ENCODE data around the gene RANBP1. TPM values are rescaled to one million over a fixed set of nuclear protein-coding genes. Genes with fewer than 3 reads are reported as not detected.

Gene RANBP1
- total and polyA plus RNA-seq, 2 of the 13 experiments (the other 11 are each of a cell fraction or from before 2014, with no cell fraction given) = 181 to 492 TPM

DNA sequence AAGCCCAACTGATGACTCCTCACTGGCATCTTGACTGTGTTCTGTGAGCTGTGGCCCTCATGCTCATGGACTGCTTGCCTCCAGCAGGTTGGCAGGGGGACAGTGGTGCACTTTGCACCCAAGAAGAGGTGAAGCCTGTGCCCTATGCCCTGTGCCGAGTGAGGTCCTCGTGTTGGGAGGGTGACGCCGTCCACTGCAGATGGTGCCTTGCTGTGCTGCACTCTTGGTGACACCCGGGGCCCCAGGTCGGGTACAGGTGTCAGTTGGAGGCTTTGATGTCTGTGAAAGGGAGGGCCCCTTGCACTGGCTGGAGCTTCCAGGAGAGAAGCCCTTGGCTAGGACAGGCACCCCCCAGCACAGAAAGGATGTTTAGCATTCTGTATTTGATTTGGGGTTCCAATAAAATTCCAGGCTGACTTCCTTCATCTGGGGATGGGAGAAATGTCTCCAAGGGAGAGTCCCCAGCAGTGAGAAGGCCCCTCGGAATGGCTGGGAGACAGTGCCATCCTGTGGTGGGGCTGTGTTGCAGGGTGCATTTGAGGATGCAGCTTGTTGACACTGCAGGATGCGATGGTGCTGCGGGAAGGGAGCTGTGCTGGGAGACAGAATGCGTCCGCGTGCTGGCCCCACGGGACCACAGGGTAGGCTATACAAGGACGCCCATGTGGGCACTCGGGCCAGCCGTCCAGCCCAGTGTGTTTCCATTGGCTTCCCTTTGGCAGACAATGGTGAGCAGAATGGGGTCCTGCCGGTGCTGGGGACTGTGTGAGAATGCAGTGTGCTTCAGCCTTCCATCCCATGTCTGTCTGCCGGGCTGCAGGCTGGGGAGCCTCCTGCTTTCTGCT is 13.2 kb downstream of the RANBP1 start (continued):
- TF ChIP-seq, protein P1, sequence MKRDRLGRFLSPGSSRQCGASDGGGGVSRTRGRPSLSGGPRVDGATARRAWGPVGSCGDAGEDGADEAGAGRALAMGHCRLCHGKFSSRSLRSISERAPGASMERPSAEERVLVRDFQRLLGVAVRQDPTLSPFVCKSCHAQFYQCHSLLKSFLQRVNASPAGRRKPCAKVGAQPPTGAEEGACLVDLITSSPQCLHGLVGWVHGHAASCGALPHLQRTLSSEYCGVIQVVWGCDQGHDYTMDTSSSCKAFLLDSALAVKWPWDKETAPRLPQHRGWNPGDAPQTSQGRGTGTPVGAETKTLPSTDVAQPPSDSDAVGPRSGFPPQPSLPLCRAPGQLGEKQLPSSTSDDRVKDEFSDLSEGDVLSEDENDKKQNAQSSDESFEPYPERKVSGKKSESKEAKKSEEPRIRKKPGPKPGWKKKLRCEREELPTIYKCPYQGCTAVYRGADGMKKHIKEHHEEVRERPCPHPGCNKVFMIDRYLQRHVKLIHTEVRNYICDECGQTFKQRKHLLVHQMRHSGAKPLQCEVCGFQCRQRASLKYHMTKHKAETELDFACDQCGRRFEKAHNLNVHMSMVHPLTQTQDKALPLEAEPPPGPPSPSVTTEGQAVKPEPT (CRISPR knock-in tag; IDR thresholded peaks at IDR 0.05; ENCODE audit: low read depth) = peak; percentile 98
- no peak for TF ChIP-seq TOPORS (CRISPR knock-in tag; IDR thresholded peaks at IDR 0.05)
- 0 out of 2 replicates have a peak, but pooled peaks have one; percentile 12 for TF ChIP-seq KDM4B (CRISPR knock-in tag; IDR thresholded peaks at IDR 0.05)
- no peak for TF ChIP-seq NCOA2 (CRISPR knock-in tag; IDR thresholded peaks at IDR 0.05)
- TF ChIP-seq THAP11 (CRISPR knock-in tag; IDR thresholded peaks at IDR 0.05) = no peak
- no peak for TF ChIP-seq MED8 (CRISPR knock-in tag; IDR thresholded peaks at IDR 0.05; ENCODE audit: insufficient replicate concordance)
- TF ChIP-seq, protein P2, sequence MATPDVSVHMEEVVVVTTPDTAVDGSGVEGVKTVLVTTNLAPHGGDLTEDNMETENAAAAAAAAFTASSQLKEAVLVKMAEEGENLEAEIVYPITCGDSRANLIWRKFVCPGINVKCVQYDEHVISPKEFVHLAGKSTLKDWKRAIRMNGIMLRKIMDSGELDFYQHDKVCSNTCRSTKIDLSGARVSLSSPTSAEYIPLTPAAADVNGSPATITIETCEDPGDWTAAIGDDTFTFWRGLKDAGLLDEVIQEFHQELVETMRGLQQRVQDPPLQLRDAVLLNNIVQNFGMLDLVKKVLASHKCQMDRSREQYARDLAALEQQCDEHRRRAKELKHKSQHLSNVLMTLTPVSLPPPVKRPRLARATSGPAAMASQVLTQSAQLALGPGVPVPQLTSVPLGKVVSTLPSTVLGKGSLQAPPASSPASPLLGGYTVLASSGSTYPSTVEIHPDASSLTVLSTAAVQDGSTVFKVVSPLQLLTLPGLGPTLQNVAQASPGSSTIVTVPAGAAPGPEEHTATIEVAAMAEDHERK (CRISPR knock-in tag; IDR thresholded peaks at IDR 0.05; ENCODE audit: low read depth) = no peak
- no peak for TF ChIP-seq MBNL3 (CRISPR knock-in tag; conservative IDR thresholded peaks at IDR 0.05)
- TF ChIP-seq KAT2B (IDR thresholded peaks at IDR 0.05; ENCODE audit: borderline replicate concordance, low read depth, low read length) = no peak
- TF ChIP-seq, protein P3, sequence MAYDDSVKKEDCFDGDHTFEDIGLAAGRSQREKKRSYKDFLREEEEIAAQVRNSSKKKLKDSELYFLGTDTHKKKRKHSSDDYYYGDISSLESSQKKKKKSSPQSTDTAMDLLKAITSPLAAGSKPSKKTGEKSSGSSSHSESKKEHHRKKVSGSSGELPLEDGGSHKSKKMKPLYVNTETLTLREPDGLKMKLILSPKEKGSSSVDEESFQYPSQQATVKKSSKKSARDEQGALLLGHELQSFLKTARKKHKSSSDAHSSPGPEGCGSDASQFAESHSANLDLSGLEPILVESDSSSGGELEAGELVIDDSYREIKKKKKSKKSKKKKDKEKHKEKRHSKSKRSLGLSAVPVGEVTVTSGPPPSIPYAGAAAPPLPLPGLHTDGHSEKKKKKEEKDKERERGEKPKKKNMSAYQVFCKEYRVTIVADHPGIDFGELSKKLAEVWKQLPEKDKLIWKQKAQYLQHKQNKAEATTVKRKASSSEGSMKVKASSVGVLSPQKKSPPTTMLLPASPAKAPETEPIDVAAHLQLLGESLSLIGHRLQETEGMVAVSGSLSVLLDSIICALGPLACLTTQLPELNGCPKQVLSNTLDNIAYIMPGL (CRISPR knock-in tag; IDR thresholded peaks at IDR 0.05; ENCODE audit: borderline replicate concordance in 1 of 2, low read depth in 1 of 2) = peak; percentile 64 to 81; a peak in 2 of 4 replicates
- no peak for TF ChIP-seq ZNF432 (CRISPR knock-in tag; IDR thresholded peaks at IDR 0.05; ENCODE audit: borderline replicate concordance)
- peak; percentile 43; the same call in 1 of the 2 replicates for TF ChIP-seq HDAC2 (CRISPR knock-in tag; IDR thresholded peaks at IDR 0.05)
- 0 out of 2 replicates have a peak, but pooled peaks have one; percentile 18 for TF ChIP-seq NFYB (CRISPR knock-in tag; IDR thresholded peaks at IDR 0.05)
- no peak for TF ChIP-seq YY1 (IDR thresholded peaks at IDR 0.05; ENCODE audit: insufficient read depth, insufficient replicate concordance, low read depth, low read length)
- no peak for TF ChIP-seq SRF (IDR thresholded peaks at IDR 0.05; ENCODE audit: low read depth, low read length)
- TF ChIP-seq SP4 (CRISPR knock-in tag; IDR thresholded peaks at IDR 0.05) = no peak
- no peak for TF ChIP-seq RBAK (CRISPR knock-in tag; IDR thresholded peaks at IDR 0.05)
- TF ChIP-seq AKAP8 (CRISPR knock-in tag; IDR thresholded peaks at IDR 0.05) = peak; percentile 83; the same call in 1 of the 2 replicates
- no peak for TF ChIP-seq SNRNP70 (IDR thresholded peaks at IDR 0.05; ENCODE audit: low read depth, low read length)
- TF ChIP-seq, protein P4, sequence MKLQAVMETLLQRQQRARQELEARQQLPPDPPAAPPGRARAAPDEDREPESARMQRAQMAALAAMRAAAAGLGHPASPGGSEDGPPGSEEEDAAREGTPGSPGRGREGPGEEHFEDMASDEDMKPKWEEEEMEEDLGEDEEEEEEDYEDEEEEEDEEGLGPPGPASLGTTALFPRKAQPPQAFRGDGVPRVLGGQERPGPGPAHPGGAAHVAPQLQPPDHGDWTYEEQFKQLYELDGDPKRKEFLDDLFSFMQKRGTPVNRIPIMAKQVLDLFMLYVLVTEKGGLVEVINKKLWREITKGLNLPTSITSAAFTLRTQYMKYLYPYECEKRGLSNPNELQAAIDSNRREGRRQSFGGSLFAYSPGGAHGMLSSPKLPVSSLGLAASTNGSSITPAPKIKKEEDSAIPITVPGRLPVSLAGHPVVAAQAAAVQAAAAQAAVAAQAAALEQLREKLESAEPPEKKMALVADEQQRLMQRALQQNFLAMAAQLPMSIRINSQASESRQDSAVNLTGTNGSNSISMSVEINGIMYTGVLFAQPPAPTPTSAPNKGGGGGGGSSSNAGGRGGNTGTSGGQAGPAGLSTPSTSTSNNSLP (IDR thresholded peaks at IDR 0.05; ENCODE audit: low read depth, low read length) = no peak
- peak; percentile 74 for TF ChIP-seq STAG1 (CRISPR knock-in tag; IDR thresholded peaks at IDR 0.05)
